GM19025 (cell line): ENCODE measurements around the gene GDF9.

Experiments
- ATAC-seq: cut with Tn5 transposase; IDR thresholded peaks from one replicate; pipeline ENCODE4 v1.9.1; 2021; ENCODE audit warnings: mild to moderate bottlenecking, low read depth, moderate library complexity; ENCODE audit not compliant: unreplicated experiment

GDF9 gene

DNA sequence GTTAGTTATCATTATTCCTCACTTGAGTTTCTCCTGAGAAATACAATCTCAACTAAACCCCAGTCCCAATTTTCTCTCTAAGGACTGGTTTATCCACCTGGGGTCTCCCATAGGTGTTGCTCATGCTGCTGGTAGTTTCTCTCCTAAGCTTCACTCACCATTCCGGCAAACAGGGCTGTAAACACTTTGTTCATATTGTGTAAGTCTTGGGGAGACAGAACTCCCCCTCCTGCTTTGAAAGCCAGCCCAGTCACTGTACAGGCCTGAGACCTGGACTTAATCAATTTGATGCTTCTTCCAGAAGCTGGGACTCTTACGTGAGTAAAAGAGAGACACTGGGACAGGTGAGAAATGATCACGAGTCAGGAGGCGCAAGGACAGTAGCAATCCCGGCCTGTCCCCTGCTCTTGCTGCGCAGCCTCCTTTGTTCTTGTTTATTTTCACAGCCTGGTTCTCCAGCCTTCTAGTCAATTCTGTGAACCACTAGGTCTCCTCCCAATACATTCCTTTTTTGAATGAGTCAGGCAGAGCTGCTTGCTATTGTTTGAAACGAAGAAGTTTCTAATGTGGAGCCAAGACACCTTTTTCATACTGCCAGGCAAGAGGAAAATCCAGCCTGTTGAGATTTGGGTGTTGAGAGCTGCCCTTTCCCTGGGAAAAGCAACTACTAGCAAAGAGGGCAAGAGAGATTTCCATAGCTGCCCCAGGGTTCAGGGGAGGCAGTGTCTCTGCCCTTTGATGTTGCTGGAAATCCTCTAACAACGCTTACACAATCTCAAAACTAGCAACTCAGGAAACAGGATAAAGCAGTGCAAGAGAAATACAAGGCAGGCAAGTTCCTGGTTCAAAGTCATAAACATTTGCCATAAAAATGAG is 26.6 kb downstream of the GDF9 start:
- no peak for ATAC-seq

DNA sequence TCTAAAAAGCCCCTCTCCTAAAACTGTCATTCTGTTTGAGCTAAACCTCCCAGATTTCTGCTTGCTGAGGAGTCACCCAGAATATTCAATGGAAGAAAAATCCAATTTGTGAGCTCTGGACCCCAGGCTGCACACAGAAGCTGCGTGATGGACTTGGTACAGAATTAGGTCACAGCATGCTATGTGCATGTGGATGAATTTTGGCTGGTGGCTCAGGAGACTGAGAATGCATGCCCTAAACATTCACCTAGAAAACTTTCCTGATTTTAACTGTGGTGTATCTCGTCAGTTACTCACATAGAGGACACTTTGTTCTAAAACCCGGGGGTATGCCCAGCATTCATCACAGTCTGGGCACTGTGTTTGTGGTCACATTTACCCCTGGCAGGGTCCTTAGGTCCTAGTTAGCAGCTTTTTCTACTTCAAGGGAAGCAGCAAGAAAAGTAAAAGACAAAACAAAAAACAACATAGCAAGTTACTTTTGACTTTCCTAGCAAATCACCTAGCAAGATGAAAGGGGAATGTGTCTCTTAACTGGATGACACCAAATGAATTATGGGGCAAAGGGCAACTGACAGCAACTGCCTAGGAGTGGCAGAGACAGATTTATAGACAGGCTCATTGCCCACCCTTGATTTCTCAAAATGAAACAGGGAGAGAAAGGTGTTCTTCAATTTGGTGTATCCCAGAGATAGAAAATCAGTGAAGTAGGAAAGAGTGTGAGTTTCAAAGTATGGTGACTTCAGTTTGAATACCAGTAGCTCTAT is 27.6 kb downstream of the GDF9 start:
- no peak for ATAC-seq

DNA sequence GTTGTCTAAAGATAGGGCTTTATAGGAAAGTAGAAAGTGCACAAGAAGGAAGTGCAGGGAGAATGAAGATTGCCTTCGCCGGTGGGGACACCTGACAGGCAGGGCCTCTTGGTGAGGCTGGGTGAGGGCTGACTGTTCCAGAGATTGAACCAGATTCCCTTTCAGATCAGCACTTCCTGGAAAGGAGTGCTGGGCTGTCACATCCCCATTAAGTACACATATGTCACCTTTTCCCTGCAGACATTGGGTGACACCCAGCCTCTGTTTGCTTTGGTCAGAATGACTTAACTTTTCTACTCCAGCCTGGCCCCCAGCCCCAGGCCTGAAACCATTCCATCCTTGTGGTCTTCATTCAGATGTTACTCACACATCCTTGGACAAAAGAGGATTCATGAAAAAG is 28.4 kb downstream of the GDF9 start:
- no peak for ATAC-seq

- ATAC-seq = no peak
Observed at GRCh38 chr5:132836852-132837251, 29.4 kb downstream of the GDF9 start.

GRCh38 chr5:132834057-132834456 is 32.2 kb downstream of the GDF9 start:
- no peak for ATAC-seq

DNA sequence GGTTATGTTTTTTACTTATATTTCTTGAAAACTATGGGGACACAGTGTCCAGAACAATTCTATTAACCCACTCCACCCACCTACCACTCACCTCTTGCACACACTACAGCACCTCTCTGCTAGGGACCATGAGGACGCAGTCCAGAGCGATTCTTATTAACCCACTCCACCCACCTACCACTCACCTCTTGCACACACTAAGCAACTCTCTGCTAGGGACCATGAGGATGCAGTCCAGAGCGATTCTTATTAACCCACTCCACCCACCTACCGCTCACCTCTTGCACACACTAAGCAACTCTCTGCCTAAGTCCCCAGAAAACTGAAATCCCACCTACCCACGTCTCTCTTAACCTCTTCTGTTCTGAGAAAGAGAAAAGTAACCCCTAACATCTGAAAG is 33.7 kb downstream of the GDF9 start:
- no peak for ATAC-seq

- no peak for ATAC-seq
Observed at GRCh38 chr5:132831095-132831860, 35.0 kb downstream of the GDF9 start.

GRCh38 chr5:132830436-132831094 is 35.7 kb downstream of the GDF9 start, which contains the start of gene SHROOM1:
Gene SHROOM1 (minus strand): TSS chr5:132830647. CDS start chr5:132826140, 4,507 bp downstream.
- ATAC-seq = peak; percentile 72

DNA sequence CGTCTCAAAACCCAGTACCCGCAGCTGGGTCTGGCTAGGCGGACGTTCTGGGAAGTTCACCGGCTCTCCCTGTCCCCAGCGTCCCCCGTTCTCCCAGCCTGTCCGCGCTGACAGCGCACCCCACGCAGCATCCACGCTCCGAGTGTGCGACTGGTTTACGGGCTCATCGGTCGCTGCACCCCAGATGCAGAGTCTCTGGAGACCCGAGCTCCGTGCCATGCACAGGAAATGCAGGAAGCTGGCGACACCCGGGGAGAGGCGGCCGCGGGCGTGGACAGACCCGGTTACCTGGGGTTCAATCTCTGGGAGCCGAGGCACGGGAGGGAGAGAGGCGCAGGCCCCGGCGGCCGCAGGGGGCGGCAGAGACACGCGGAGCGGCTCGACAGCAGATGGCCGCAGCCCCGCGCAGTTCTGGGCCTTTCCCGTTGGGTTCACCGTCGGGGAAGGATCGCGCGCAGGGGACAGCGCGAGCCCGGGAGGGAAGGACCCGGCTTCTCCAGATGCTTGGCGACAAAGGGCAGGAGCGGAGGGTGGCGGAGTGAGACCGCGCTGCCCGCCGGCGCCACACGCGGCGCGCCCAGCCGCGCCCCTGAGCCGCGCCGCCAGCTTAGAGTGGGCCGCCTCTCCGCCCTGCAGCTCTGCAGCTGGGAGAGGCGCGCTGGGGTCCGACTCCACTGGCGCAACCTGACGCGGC is 36.4 kb downstream of the GDF9 start:
- peak; percentile 64 for ATAC-seq

DNA sequence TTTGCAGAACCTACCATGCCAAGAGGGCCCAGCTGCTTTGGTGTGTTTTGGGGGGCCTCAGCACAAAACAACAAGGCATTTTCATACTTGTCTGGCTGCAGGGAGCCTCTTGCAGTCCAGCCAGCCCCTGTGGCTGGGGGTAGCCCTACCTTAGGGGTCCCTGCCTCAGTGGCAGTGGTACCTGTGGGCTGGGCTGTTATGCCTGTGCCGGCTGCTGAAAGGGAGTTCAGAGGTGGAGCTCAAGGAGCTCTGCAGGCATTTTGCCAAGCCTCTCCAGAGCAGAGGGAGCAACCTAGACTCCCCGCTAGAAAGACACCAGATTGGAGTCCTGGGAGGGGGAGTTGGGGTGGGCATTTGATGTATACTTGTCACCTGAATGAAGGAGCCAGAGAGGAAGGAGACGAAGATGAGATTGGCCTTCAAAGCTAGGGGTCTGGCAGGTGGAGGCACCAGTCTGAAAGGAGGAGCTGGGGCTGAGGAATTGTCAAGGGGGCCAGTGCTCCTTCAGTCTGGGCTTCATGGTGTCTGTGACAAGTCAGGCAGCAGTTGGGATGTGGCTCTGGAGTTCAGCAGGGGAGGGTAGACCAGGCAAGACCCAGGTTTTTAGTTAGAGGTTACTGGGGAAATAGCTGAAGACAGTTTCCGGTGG is 37.3 kb downstream of the GDF9 start:
- ATAC-seq = no peak

DNA sequence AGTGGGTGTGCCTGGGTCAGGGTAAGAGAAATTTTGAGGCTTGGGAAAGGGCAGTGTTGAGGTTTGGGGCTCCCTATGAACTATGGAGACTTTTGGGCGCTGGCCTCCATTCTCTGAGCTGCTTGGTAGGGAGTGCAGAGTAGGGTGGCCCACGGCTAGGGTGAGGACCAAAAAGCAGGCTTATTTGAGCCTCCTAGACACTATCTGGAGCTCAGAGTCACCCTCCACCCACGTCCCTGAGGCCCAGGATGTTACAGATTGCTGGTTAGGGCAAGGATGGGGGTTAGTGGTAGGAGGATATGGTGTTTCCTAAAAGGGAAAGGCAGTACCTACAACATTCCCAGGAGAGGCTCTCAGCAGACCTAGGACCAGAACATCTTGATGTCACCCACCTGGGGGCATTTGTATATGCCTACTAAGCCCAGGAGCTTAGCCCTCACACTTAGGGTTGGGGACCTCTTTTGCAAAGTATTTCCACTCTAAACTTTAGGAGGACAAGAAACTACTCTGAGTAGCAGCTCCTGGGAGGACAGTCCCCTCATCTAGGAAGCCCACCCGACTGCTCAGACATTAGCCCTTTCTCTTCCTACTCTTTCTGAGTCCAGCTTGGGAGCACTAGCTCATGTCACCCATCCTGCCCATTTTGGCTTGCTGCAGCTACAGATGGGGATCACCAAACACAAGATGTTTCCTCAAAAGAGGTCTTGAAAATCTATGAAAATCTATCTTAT is 38.2 kb downstream of the GDF9 start:
- no peak for ATAC-seq

GRCh38 chr5:132826424-132827082 is 39.7 kb downstream of the GDF9 start:
- no peak for ATAC-seq

- no peak for ATAC-seq
Observed at GRCh38 chr5:132825834-132826391, 40.4 kb downstream of the GDF9 start.

DNA sequence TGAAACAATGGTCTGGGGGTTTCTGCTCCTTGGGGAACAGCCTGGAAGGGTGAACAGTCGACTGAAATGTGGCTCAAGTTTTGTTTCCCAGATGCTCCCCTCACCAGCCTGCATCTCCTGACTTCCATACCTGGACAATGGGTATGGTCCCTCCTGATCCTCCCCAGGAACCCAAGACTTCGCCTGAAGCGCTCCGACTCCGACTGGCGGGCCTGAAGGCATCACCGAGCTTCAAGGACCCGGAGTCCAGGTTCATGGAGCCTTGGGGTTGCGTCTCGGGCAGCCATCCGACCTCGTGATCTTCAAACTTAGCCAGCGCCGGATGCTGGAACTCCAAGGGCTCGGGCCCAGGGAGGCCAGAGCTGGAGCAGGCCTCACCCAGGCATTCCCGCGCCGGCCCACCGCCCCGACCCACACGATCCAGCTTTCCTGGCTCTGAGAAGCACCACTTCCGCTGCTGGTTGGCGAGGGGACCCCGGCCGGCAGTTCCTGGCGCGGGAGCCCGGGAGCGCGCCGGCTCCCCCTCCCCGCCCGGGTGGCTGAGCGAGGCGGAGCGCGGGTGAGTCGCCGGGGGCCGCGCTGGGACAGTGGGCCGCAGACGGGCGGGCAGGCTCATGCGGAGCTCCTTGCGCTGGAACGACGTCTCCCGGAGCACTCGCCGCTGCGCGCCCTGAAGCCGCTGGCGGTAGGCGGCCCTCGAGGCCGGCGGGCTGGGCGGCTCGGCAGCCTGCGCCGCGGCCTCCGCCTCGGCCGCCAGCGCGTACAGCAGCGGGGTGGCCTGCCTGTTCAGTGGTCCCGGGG is 41.0 kb downstream of the GDF9 start:
- no peak for ATAC-seq

DNA sequence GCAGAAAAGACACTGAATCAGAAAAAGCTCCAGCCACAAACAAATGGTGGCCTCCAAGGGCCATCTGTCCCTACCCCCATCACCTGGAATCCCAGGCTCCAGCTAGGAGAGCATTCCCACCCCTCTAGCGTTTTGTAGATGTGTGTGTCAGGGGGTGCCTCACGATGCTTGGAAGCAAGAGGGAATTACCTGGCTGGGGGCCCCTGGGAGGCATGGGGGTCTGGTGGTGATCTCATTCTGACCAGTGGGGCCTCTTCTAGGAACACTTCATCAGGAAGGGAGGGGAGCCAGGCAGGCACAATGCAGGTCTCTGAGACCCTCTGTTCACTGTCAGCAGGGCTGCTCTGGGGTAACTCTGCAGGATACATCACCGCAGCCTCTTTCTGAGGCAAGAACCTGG is 41.8 kb downstream of the GDF9 start:
- no peak for ATAC-seq

GRCh38 chr5:132823481-132824050 is 42.7 kb downstream of the GDF9 start:
- no peak for ATAC-seq
